Fibroblast of skin of left quadriceps (primary cell): ENCODE data around the gene OPN1SW.

Experiments used
- DNase-seq, 2 experiments: peaks; one replicate each; pipeline ENCODE4 v3.0.0-alpha.2; 2013; ENCODE audit warnings: low read depth in 2 of 2

OPN1SW gene, protein sequence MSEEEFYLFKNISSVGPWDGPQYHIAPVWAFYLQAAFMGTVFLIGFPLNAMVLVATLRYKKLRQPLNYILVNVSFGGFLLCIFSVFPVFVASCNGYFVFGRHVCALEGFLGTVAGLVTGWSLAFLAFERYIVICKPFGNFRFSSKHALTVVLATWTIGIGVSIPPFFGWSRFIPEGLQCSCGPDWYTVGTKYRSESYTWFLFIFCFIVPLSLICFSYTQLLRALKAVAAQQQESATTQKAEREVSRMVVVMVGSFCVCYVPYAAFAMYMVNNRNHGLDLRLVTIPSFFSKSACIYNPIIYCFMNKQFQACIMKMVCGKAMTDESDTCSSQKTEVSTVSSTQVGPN

GRCh38 chr7:128775744-128776474 lies at the start of gene OPN1SW:
OPN1SW (minus strand) TSS chr7:128775794; CDS start chr7:128775781, 13 bp downstream.
- no peak for DNase-seq

- DNase-seq: no peak
Measured at GRCh38 chr7:128821724-128822123, 46.1 kb upstream of the OPN1SW start.

GRCh38 chr7:128818694-128819093 lies 43.1 kb upstream of the OPN1SW start:
- DNase-seq: no peak

- no peak for DNase-seq
Measured at GRCh38 chr7:128815289-128815942, 39.8 kb upstream of the OPN1SW start.

- DNase-seq: no peak
Measured at GRCh38 chr7:128814499-128814898, 38.9 kb upstream of the OPN1SW start.

DNA sequence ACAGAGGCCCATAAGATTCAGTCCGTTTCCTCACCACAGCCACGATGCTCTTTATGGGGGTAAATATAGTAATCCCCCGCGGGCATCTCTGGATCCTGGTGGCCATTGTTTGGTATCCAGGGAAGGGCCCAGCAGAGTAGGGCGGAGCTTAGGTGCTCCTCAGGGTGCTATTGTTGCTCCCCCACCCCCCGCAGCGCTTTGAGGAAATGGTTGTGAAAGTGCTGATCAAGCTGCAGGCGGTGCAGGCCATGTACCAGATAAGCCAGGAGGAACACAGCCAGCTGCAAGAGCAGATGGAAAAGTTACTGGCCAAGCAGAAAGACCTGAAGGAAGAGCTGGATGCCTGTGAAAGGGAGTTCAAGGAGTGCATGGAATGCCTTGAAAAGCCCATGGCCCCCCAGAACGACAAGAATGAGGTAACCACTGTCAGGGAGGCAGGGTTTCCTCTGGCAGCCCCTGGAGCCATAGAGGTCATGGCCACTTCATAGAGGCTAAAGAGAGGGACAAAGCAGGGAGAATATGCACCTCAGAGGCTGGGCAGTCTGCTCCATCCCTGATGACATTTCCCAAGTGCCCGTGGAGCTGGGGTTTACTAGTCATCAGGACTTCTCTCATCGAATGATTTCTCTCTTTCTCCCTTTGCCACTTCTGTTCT lies 37.0 kb upstream of the OPN1SW start:
- no peak for DNase-seq

GRCh38 chr7:128811631-128812430 lies 36.2 kb upstream of the OPN1SW start:
- no peak for DNase-seq

- DNase-seq: no peak
Measured at GRCh38 chr7:128810997-128811396, 35.4 kb upstream of the OPN1SW start.

DNA sequence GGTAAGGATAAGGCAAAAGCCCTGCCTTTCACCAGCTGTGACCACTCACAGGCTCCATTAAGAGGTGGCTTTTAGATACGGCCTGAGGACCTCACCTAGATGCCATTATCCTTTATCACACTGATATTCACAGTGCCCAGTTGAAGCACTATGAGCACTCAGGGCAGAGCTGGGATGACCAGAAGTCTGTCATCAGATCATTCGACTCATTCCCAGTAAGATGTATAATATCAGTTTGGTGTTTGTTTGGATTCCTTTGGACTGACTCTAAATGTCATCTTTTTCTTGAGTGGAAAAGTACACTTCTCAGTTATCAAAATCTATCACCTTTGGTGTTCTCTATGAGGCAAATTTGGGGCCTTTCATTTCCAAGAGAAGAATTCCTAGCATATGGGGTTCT lies 34.9 kb upstream of the OPN1SW start:
- no peak for DNase-seq

DNA sequence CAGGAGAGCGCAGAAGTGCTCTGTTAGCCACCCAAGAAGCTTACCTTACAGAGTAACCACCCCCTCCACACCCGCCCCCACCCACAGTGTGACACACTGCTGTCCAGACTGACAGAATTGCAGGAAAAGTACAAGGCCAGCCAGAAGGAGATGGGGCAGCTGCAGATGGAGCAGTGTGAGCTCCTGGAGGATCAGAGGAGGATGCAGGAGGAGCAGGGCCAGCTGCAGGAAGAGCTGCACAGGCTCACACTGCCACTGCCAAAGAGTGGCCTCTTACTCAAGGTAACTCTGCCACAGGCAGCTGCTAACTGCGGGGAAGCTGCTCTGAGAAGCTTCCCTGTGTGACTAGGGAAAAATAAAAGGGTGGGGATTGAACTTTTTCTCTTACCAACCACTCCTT lies 33.8 kb upstream of the OPN1SW start:
- DNase-seq: no peak

DNA sequence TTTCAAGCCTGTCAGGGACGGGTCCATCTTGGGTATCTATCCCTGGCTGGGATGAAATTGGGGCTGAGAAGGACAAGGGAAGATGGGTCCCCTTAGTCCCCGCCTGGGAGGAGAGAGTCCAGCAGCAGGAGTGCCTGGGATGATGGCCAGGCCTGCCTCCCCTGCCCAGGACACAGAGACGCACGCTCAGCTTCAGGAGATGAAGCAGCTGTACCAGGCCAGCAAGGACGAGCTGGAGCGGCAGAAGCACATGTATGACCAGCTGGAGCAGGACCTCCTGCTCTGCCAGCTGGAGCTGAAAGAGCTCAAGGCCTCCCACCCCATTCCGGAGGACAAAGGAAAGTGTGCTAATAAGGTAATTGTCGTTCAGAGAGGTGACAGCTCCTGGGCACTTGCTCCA lies 31.6 kb upstream of the OPN1SW start:
- no peak for DNase-seq

DNA sequence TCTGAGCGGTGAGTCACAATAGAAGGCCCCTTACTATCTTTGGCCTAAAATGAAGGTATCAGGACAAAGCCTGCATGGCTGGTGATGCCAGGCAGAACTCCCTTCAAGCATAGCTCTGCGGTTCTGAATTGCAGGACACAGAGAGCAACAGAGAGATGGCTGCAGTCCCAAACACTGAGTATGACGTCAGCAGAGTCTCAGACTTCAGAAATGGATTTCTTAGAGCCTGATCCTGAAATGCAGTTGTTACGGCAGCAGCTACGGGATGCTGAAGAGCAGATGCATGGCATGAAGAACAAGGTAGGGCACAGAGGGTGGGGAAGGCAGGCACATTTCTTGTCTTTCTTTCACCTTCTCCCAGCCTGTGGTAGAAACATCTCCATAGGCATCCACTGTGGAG lies 29.6 kb upstream of the OPN1SW start:
- no peak for DNase-seq

DNA sequence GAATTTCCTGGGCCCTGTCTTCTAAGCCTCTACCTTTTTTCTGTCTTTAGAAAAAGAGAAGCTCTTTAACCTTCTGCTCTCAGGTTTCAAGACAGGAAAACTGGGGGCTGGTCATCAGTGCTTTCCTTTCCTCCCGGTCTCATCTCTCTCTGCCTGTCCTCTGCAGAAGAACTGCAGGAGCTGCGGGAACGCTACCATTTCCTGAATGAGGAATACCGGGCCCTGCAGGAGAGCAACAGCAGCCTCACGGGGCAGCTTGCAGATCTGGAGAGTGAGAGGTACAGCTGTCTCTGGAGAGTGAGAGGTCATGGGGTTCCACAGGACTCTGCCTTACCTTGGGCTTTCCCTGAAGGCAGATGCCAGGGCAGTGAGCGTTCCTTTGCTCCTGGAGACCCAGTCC lies 28.9 kb upstream of the OPN1SW start:
- no peak for DNase-seq

DNA sequence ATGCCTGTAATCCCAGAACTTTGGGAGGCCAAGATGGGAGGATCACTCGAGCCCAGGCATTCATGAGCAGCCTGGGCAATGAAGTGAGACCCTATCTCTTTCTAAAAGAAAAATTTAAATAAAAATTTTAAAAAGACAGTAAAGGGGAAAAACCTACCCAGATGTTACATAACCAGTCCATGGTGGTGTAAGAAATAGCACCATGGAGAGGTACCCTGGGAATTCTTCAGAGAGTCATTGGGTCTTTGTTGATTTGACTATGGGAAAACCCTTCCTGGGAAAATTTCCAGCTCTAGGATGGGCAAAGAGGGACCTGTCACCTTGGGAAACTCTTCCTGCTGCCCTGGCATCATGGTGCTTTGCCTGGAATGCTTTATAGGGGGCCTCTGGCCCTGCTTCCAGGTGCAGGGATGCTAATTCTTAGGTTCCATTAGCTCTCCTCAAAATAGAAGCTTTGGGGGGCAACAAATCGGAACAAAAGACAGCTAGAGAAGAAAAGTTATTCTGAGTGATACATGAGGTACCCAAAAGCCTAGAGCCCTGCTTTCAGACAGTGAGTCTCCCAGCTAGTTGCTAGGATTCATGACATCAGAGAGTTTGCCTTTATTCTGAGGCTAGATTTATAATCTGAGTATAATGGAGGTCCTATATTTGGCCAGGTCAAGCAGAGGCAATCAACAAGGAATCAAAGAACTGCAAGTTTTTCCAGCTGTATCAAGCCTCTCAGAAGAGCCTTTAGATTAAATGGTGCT lies 26.2 kb upstream of the OPN1SW start:
- DNase-seq: no peak

GRCh38 chr7:128801003-128801402 lies 25.4 kb upstream of the OPN1SW start:
- no peak for DNase-seq

DNA sequence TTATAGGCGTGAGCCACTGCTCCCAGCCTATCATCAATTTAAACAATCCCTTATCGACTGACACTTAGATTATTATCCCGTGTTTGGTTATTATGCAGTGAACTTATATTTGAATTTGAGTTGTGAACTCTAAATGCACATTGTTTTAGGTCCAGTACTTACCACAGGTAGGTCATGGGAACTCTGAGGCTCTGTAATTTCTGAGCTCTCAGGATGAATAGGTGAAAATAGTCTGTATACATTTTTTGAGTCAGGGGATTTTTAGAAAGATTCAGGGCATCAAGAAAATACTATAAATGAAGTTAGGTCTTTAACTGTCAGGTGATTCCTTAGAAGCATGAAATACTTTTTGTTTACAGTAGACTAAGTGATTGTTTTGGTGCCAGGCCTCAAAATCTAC lies 25.0 kb upstream of the OPN1SW start:
- no peak for DNase-seq

DNA sequence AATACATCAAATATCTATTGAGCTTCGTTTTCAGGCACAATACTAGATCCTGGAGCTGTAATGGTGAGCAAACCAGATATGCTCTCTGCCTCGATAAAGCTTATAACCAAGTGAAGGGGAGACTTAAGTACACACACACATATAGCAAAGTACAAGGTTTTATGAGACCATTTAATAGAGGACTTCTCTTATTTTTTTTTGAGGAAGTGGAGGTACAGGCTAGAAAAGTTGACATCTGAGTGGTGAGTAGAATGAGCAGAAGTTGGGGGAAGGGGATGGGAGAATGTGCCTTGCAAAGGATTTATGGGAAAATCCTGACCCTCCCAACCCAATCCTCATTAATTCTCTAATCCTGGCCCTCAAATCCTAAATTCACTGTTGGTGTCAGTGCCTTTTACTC lies 23.9 kb upstream of the OPN1SW start:
- no peak for DNase-seq

GRCh38 chr7:128796327-128796726 lies 20.7 kb upstream of the OPN1SW start:
- peak; percentile 59 to 60 for DNase-seq

DNA sequence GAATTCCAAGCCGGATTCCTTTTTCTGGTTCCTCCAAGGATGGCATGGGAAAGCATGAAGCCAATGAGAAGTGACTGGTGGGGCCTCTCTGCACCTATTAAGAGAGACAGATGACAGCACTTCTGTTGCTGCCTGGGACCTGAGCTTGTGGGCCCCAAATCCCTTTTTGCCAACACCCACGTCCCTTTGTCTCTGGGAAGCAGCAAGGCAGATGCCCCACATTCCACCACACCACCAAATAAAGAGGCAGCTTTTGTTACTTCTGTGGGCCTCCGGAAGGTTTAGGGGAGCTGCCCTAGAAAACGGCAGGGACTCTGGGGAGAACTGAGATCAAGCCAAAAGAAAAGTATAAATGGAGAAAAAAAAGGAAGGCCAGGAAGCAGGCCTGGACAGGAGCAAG lies 19.5 kb upstream of the OPN1SW start:
- DNase-seq: no peak

GRCh38 chr7:128794436-128794835 lies 18.8 kb upstream of the OPN1SW start:
- DNase-seq: no peak

- DNase-seq: no peak
Measured at GRCh38 chr7:128794020-128794419, 18.4 kb upstream of the OPN1SW start.
